Measurements from ENCODE around the gene THADA. TPM values are rescaled to one million over a fixed set of nuclear protein-coding genes. Genes with fewer than 3 reads are reported as not detected.

The THADA gene
- total and polyA plus RNA-seq, 2 experiments from 2014 or later = 10.8 to 18.8 TPM

DNA sequence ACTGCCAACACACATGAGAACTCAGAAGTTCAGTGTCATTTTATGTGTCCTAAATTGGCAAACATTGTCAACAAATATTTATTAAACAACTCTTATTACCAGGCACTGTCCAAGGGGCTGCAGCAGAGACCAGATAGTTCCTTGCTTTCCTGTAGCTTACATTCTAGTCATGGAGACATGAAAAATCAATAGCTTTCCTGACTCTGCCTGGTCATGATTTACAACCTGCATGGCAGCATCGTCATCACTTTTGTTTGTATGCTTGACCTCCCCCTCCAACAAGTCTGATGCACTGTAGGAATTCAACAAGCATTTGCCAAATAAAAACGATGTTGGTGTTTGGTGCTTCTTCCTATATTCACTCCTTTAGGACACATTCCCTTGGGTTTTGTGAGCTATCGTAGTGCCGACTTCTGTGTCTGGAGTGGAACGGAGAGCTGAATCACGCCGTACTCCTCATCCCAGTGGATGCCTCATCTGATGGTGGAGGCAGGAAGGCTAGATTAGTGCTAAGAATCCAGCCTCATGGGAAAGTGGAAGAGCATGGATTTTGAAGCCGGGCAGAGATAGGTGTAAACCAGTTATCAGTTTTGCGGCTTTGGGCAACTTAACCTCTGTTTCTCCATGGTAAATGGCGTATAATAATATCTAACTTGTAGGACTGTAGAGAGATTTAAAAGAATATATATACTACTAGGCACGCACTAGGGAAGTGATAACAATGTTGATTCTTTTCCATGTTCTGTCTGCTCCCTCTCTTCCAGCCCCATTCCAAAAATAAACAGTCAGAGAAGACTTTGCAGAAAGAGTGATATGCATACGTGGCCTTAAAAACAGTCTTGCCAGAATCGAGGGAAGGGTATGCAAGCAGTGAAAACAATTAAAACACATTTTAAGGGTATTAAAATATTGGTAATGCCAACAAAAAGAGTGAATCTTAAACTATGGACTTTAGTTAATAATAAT, 249.0 kb downstream of the THADA start:
- Histone ChIP-seq H4K20me1 (ENCODE audit: insufficient read depth, poor library complexity, severe bottlenecking) (no peaks in the 10 kb centered on the region), H3K4me2 (no peak overlapping the region), H3K36me3 (replicated peaks; ENCODE audit: insufficient read depth, low read depth) (no peaks in the 10 kb centered on the region), H3K79me2 (no peaks in the 10 kb centered on the region), H3K27me3 (no peaks in the 10 kb centered on the region), H3K27ac (peak overlapping the region; percentile 47), H2AFZ (no peak overlapping the region), H3K9me3 (ENCODE audit: low read depth) (no peaks in the 10 kb centered on the region), H3K9me2 (replicated peaks; ENCODE audit: insufficient read depth) (no peaks in the 10 kb centered on the region), H3K4me3 (no peak overlapping the region), H3K4me1 (ENCODE audit: insufficient read depth) (peaks cover 72% of the 10 kb centered on the region)
- 63% methylated on average over 13 of the region's 13 CpGs for WGBS (ENCODE audit: low lambda C conversion rate, missing lambda C conversion rate)
- no peak for DNase-seq (ENCODE audit: low spot score)
- TF ChIP-seq EZH2phosphoT487 (IDR thresholded peaks at IDR 0.05; ENCODE audit: low read depth, severe bottlenecking, unreplicated experiment) = no peak
- TF ChIP-seq, protein P1, sequence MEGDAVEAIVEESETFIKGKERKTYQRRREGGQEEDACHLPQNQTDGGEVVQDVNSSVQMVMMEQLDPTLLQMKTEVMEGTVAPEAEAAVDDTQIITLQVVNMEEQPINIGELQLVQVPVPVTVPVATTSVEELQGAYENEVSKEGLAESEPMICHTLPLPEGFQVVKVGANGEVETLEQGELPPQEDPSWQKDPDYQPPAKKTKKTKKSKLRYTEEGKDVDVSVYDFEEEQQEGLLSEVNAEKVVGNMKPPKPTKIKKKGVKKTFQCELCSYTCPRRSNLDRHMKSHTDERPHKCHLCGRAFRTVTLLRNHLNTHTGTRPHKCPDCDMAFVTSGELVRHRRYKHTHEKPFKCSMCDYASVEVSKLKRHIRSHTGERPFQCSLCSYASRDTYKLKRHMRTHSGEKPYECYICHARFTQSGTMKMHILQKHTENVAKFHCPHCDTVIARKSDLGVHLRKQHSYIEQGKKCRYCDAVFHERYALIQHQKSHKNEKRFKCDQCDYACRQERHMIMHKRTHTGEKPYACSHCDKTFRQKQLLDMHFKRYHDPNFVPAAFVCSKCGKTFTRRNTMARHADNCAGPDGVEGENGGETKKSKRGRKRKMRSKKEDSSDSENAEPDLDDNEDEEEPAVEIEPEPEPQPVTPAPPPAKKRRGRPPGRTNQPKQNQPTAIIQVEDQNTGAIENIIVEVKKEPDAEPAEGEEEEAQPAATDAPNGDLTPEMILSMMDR (IDR thresholded peaks at IDR 0.05; ENCODE audit: poor library complexity) = no peak
- TF ChIP-seq EZH2 (IDR thresholded peaks at IDR 0.05; ENCODE audit: borderline replicate concordance) = no peak

DNA sequence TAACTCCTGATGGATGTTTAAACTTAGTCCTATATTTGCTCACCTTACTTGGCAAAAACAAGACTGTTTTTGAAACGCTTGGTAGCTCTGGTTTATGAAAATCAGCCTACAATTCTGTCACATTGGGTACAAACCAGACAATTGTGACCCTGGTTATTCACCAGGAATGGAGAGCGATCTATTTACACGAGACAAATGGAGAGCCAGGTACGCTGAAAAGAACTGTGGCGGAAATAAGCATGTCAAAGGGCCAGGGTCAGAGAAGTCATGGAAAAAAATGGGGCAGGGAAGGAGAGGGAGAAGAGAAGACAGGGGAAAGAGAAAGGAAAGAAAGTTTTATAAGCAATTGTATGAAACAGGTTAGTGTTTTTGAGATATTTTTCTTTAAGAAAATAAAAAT, 250.0 kb downstream of the THADA start:
- Histone ChIP-seq H3K27me3 (no peaks in the 10 kb centered on the region), H3K4me2 (peak overlapping the region; percentile 38), H3K27ac (peak overlapping the region; percentile 64)

GRCh38 chr2:43345391-43345813, 250.4 kb downstream of the THADA start:
- no peaks in the 10 kb centered on the region for H3K79me2 ChIP-seq
- no peak overlapping the region for H2AFZ ChIP-seq
- H3K9me2 ChIP-seq (replicated peaks; ENCODE audit: insufficient read depth) = no peaks in the 10 kb centered on the region
- peak overlapping the region; percentile 38 for H3K4me2 ChIP-seq
- DNase-seq (ENCODE audit: low spot score) = no peak
- no peaks in the 10 kb centered on the region for H3K27me3 ChIP-seq
- 37% methylated on average over 5 of the region's 5 CpGs for WGBS (ENCODE audit: low lambda C conversion rate, missing lambda C conversion rate)
- H3K4me3 ChIP-seq = no peak overlapping the region
- no peaks in the 10 kb centered on the region for H3K36me3 ChIP-seq (replicated peaks; ENCODE audit: insufficient read depth, low read depth)
- no peaks in the 10 kb centered on the region for H3K9me3 ChIP-seq (ENCODE audit: low read depth)
- H3K27ac ChIP-seq = peak overlapping the region; percentile 64
- peaks cover 76% of the 10 kb centered on the region for H3K4me1 ChIP-seq (ENCODE audit: insufficient read depth)
- H4K20me1 ChIP-seq (ENCODE audit: insufficient read depth, poor library complexity, severe bottlenecking) = no peaks in the 10 kb centered on the region
- TF ChIP-seq EZH2 (IDR thresholded peaks at IDR 0.05; ENCODE audit: borderline replicate concordance) = no peak
- TF ChIP-seq EZH2phosphoT487 (IDR thresholded peaks at IDR 0.05; ENCODE audit: low read depth, severe bottlenecking, unreplicated experiment) = no peak
- TF ChIP-seq, protein P1 (IDR thresholded peaks at IDR 0.05; ENCODE audit: poor library complexity) = no peak

More for the DNA sequence above, 250.0 kb downstream of the THADA start:
- TF ChIP-seq EZH2phosphoT487 (IDR thresholded peaks at IDR 0.05; ENCODE audit: low read depth, severe bottlenecking, unreplicated experiment) (no peak), EZH2 (IDR thresholded peaks at IDR 0.05; ENCODE audit: borderline replicate concordance) (no peak)
- TF ChIP-seq, protein P1 (IDR thresholded peaks at IDR 0.05; ENCODE audit: poor library complexity) = no peak
- 74% methylated on average over 5 of the region's 5 CpGs for WGBS (ENCODE audit: low lambda C conversion rate, missing lambda C conversion rate)
- no peak for DNase-seq (ENCODE audit: low spot score)
- H2AFZ ChIP-seq = no peak overlapping the region
- H3K36me3 ChIP-seq (replicated peaks; ENCODE audit: insufficient read depth, low read depth) = no peaks in the 10 kb centered on the region
- peaks cover 78% of the 10 kb centered on the region for H3K4me1 ChIP-seq (ENCODE audit: insufficient read depth)
- no peaks in the 10 kb centered on the region for H3K9me2 ChIP-seq (replicated peaks; ENCODE audit: insufficient read depth)
- H4K20me1 ChIP-seq (ENCODE audit: insufficient read depth, poor library complexity, severe bottlenecking) = no peaks in the 10 kb centered on the region
- H3K79me2 ChIP-seq = no peaks in the 10 kb centered on the region
- H3K4me3 ChIP-seq = no peak overlapping the region
- H3K9me3 ChIP-seq (ENCODE audit: low read depth) = no peaks in the 10 kb centered on the region

Data from hepatocyte (in vitro differentiated cells).